Erythroblast (primary cell): ENCODE measurements around the gene TRIAP1.

Source experiments
- GATA1 ChIP-seq: IDR thresholded peaks from 2 replicates; pipeline ENCODE4 v1.6.1; 2011; ENCODE audit warnings: low read depth, mild to moderate bottlenecking, control low read depth, low read length, moderate library complexity
- POLR2A ChIP-seq: IDR thresholded peaks from 2 replicates; pipeline ENCODE4 v1.6.1; 2011; ENCODE audit warnings: mild to moderate bottlenecking, low read length

DNA sequence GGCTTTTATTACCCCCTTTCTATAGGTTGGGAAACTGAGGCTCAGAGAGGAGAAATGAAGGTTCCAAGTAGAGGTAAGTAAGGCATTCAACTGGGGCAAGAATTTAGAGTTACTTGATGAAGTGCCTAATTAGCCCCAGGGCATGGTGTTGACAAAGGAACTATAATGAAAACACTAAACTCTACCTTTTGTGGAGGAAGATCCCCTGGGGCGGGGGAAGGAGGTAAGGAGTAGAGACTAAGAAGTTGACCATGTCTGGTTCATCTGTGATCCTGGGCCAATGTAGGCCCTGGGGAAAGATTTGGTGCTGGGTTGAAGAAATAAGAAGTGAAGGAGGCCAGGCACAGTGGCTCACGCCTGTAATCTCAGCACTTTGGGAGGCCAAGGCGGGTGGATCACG, 24.5 kb downstream of the TRIAP1 start:
- TF ChIP-seq POLR2A (no peak), GATA1 (no peak)
